CD4-positive, alpha-beta memory T cell (primary cell): Measurements from ENCODE around the gene LGI2. TPM values are rescaled to one million over a fixed set of nuclear protein-coding genes. Genes with fewer than 3 reads are reported as not detected.

ENCODE experiments used
- CTCF ChIA-PET: fragments of 350-600 bp; sonication (Branson Sonifier 250); formaldehyde crosslinking; loops from one replicate; lab custom pipeline; 2021; ENCODE audit warnings: inconsistent platforms; ENCODE audit not compliant: partially characterized antibody; lab: Charles Lee
- POLR2A ChIA-PET: fragments of 350-600 bp; sonication (Branson Sonifier 250); formaldehyde crosslinking; loops from one replicate; lab custom pipeline; 2021; ENCODE audit not compliant: partially characterized antibody; lab: Charles Lee
- DNase-seq, 5 donors: peaks; one replicate each; pipeline versions ENCODE4 v3.0.0 to v3.0.0-alpha.2; 2020 to 2022; ENCODE audit warnings: mixed read lengths in 1 of 5
- H3K27ac ChIP-seq: one replicate; pipeline ENCODE4 v1.7.0; 2013; ENCODE audit warnings: low read depth, low read length
- H3K27me3 ChIP-seq: 2 replicates; pipeline ENCODE4 v1.7.0; 2013; ENCODE audit warnings: mild to moderate bottlenecking, low read length, moderate library complexity; ENCODE audit not compliant: insufficient read depth
- H3K36me3 ChIP-seq: 2 replicates; pipeline ENCODE4 v1.7.0; 2013; ENCODE audit warnings: mild to moderate bottlenecking, low read length, moderate library complexity; ENCODE audit not compliant: insufficient read depth
- H3K4me1 ChIP-seq: 2 replicates; pipeline ENCODE4 v1.7.0; 2013; ENCODE audit warnings: mild to moderate bottlenecking, low read length, moderate library complexity; ENCODE audit not compliant: insufficient read depth
- H3K4me3 ChIP-seq, 2 donors: one replicate each; pipeline ENCODE4 v1.7.0; 2013; ENCODE audit warnings: low read length in 2 of 2, mild to moderate bottlenecking in 1 of 2
- H3K9me3 ChIP-seq, 2 donors: one replicate each; pipeline ENCODE4 v1.7.0; 2013; ENCODE audit warnings: low read length in 2 of 2, control low read depth in 1 of 2; ENCODE audit not compliant: control insufficient read depth in 1 of 2
- H3K27ac Mint-ChIP-seq, 7 donors: one replicate each; pipeline ENCODE4 v1.8.0; 2020 to 2021; ENCODE audit warnings: mixed read lengths in 7 of 7, mild to moderate bottlenecking in 6 of 7, inconsistent platforms in 3 of 7, moderate library complexity in 3 of 7
- H3K27me3 Mint-ChIP-seq, 2 donors: one replicate each; pipeline ENCODE4 v1.8.0; 2020 to 2021; ENCODE audit warnings: mixed read lengths in 2 of 2
- H3K36me3 Mint-ChIP-seq, 2 donors: one replicate each; pipeline ENCODE4 v1.8.0; 2020 to 2021; ENCODE audit warnings: mixed read lengths in 2 of 2, inconsistent platforms in 1 of 2, mild to moderate bottlenecking in 1 of 2
- H3K4me1 Mint-ChIP-seq, 4 donors: one replicate each; pipeline ENCODE4 v1.8.0; 2020 to 2021; ENCODE audit warnings: mixed read lengths in 4 of 4, mild to moderate bottlenecking in 1 of 4
- H3K4me3 Mint-ChIP-seq, 8 donors: one replicate each; pipeline ENCODE4 v1.8.0; 2020 to 2021; ENCODE audit warnings: mixed read lengths in 8 of 8, mild to moderate bottlenecking in 7 of 8, moderate library complexity in 6 of 8, inconsistent platforms in 3 of 8
- H3K9me3 Mint-ChIP-seq, 8 donors: one replicate each; pipeline ENCODE4 v1.8.0; 2020 to 2021; ENCODE audit warnings: mixed read lengths in 8 of 8, mild to moderate bottlenecking in 5 of 8, inconsistent platforms in 3 of 8, moderate library complexity in 1 of 8
- intact Hi-C: fragments of 100-400 bp; cut with micrococcal nuclease; formaldehyde crosslinking; loops from one replicate; pipeline ENCODE4 v1.15.1; 2023
- polyA plus RNA-seq, 2 donors: library from polyadenylated mRNA; unstranded; fragments of 300-500 nt; fragmentation: Illumina TruSeq; gene quantifications; one replicate each; pipeline ENCODE4 v1.2.3, GENCODE V29; 2021
- total RNA-seq, 2 experiments: library from RNA; stranded (reverse); gene quantifications; one replicate each; pipeline ENCODE4 v1.2.3, GENCODE V29; 2021

The LGI2 gene
- total and polyA plus RNA-seq, 4 experiments from 2014 or later, result not detected

DNA sequence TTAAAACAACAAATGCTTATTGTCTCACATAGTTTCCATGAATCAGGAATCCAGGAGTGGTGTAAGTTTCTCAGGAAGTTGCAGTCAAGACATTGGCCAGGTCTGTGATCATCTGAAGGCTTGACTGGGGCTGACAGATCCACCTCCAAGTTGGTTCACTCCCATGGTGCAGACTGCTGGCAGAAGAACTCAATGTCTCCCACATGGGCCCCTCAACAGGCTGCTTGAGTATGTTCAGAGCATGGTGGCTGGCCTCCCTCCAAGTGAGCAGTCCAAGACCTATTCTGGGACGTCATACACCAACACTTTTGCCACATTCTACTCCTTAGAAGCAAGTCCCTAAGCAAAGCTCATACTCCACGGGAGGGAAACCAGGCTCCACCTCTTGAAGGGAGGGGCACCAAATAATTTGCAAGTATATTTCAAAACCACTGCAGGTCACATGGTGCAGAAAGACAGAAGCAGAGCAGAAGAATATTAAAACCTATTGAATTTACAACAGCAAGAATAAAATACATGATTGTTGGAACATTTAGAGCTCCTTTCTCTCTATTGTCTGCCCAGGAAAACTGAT is 35.3 kb downstream of the LGI2 start:
- ChIA-PET POLR2A (no interaction called here), CTCF (interaction anchor here (2.0 kb wide), 1 partner anchor 15 kb away, joined by 9 read pairs; no protein-coding TSS in a partner anchor)
- H3K9me3 ChIP-seq, result no peaks in the 10 kb centered on the region
- DNase-seq, result no peak
- Mint-ChIP-seq H3K36me3 (no peaks in the 10 kb centered on the region), H3K27me3 (no peaks in the 10 kb centered on the region), H3K27ac (no peak overlapping the region), H3K4me1 (peaks cover 0 to 9% (median 2%) of the 10 kb centered on the region in 4 donors), H3K9me3 (peaks cover 0 to 8% (median 2%) of the 10 kb centered on the region in 8 donors), H3K4me3 (no peak overlapping the region)
- no peaks in the 10 kb centered on the region for H3K27me3 ChIP-seq
- H3K4me3 ChIP-seq, result no peak overlapping the region
- no peaks in the 10 kb centered on the region for H3K36me3 ChIP-seq
- no peak overlapping the region for H3K27ac ChIP-seq
- no peaks in the 10 kb centered on the region for H3K4me1 ChIP-seq
- intact Hi-C loops, result no loop called here

DNA sequence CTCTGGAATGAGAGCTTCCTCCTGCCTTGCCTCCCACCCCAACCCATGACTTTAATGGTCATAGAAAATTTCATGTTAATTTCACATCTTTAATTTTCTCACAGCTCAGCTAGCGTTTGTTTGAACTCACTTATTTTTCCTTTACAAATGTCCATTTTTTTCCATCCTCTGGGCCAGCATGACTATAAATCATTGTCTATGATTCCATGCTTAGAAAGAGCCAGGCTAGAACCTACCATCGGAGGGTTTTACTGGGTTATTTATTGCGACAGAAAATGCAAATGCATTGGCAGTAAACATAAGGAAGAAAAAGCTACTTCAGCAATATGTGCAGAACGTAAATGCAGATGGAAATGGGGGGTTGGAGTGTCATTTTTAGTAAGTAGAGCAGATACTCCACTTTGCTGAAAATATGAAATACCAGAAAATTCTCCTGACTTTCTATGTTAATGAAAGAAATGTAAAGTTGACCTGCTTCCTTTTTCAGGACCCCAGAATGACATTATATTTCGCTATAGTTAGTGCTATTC is 37.1 kb downstream of the LGI2 start:
- H3K27ac Mint-ChIP-seq, result no peak overlapping the region
- no peak overlapping the region for H3K27ac ChIP-seq
- H3K36me3 Mint-ChIP-seq, result no peaks in the 10 kb centered on the region
- no peak overlapping the region for H3K4me3 ChIP-seq
- intact Hi-C loops, result no loop called here
- peaks cover 2% of the 10 kb centered on the region in 2 donors for H3K27me3 Mint-ChIP-seq
- H3K4me1 ChIP-seq, result no peaks in the 10 kb centered on the region
- no peak overlapping the region for H3K4me3 Mint-ChIP-seq
- no peaks in the 10 kb centered on the region for H3K9me3 ChIP-seq
- H3K27me3 ChIP-seq, result no peaks in the 10 kb centered on the region
- no peaks in the 10 kb centered on the region for H3K36me3 ChIP-seq
- ChIA-PET POLR2A (no interaction called here), CTCF (interaction anchor here (4.2 kb wide), 1 partner anchor 13 kb away, joined by 34 read pairs; no protein-coding TSS in a partner anchor)
- DNase-seq, result no peak
- H3K9me3 Mint-ChIP-seq, result peaks cover 0 to 9% (median 2%) of the 10 kb centered on the region in 8 donors
- no peaks in the 10 kb centered on the region for H3K4me1 Mint-ChIP-seq

DNA sequence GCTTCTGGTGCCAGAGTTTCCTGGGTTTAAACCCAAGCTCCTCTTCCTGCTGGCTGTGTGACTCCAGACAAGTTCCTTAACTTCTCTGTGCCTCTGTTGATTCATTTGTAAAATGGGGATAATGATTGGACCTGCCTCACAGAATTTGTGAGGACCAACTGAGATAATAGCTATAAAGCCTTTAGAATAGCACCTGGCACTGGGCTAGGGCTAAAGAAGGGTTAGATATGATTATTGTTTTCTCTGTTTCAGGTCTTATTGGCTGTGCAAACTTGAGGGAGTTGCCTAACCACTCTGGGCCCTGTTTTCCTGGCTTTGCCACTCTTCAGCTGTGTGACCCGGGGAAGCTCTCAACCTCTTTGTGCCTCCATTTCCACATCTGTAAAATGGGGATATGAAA is 37.8 kb downstream of the LGI2 start:
- intact Hi-C loops, result no loop called here
- no peak overlapping the region for H3K4me3 Mint-ChIP-seq
- no peaks in the 10 kb centered on the region for H3K4me1 Mint-ChIP-seq
- no peak for DNase-seq
- Histone ChIP-seq H3K9me3 (no peaks in the 10 kb centered on the region), H3K4me1 (no peaks in the 10 kb centered on the region), H3K27me3 (no peaks in the 10 kb centered on the region), H3K36me3 (no peaks in the 10 kb centered on the region), H3K4me3 (no peak overlapping the region), H3K27ac (no peak overlapping the region)
- no peak overlapping the region for H3K27ac Mint-ChIP-seq
- peaks cover 2% of the 10 kb centered on the region in 2 donors for H3K27me3 Mint-ChIP-seq
- POLR2A ChIA-PET, result no interaction called here
- peaks cover 0 to 9% (median under 1%) of the 10 kb centered on the region in 8 donors for H3K9me3 Mint-ChIP-seq
- no peaks in the 10 kb centered on the region for H3K36me3 Mint-ChIP-seq
- CTCF ChIA-PET, result interaction anchor here (4.2 kb wide), 1 partner anchor 12 kb away, joined by 34 read pairs; no protein-coding TSS in a partner anchor

DNA sequence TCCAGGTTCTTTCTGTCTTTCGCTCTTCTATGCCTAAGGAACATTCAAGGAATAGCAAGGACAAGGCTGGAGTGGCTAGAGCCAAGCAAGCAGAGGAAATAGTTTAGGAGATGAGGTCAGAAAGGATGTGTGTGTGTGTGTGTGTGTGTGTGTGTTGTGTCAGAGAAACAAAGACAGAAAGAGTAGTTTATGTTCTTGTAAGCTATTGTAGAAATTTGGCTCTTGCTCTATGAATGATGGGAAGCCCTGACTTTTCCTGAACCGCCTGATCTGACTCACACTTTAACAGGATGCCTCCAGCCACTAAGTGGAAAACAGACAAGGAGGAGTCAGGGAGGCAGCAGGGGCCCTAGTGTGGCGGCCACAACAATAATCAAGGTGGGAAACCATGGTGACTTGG is 39.7 kb downstream of the LGI2 start:
- Mint-ChIP-seq H3K27me3 (peaks cover 2% of the 10 kb centered on the region in 2 donors), H3K27ac (no peak overlapping the region), H3K9me3 (peaks cover 0 to 9% (median 0%) of the 10 kb centered on the region in 8 donors), H3K4me1 (no peaks in the 10 kb centered on the region), H3K36me3 (no peaks in the 10 kb centered on the region), H3K4me3 (no peak overlapping the region)
- H3K27ac ChIP-seq, result no peak overlapping the region
- intact Hi-C loops, result no loop called here
- no peaks in the 10 kb centered on the region for H3K27me3 ChIP-seq
- H3K9me3 ChIP-seq, result no peaks in the 10 kb centered on the region
- H3K36me3 ChIP-seq, result no peaks in the 10 kb centered on the region
- ChIA-PET CTCF (interaction anchor here (4.2 kb wide), 1 partner anchor 11 kb away, joined by 34 read pairs; no protein-coding TSS in a partner anchor), POLR2A (no interaction called here)
- H3K4me1 ChIP-seq, result no peaks in the 10 kb centered on the region
- no peak for DNase-seq
- no peak overlapping the region for H3K4me3 ChIP-seq

DNA sequence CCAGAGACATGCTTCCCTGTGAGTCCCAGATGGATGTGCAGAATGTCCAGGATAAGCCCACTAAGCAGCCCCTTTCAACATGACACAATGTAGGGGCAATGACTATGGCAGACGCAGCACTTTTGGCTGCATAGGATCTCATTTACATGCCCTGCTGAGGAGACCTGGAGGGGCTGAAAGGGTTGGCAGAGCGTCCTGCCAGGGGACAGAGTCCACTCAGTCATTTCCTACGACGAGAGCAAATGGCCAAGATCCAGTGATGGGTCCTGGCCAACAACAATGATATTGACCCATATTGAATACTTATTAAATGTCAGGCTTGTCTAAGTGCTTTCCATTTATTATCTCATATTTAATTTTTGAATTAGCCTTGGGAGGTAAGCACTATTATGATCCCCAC is 41.4 kb downstream of the LGI2 start:
- H3K9me3 Mint-ChIP-seq, result peaks cover 0 to 9% (median 0%) of the 10 kb centered on the region in 8 donors
- no peaks in the 10 kb centered on the region for H3K36me3 Mint-ChIP-seq
- CTCF ChIA-PET, result interaction anchor here (4.2 kb wide), 1 partner anchor 9 kb away, joined by 34 read pairs; no protein-coding TSS in a partner anchor

DNA sequence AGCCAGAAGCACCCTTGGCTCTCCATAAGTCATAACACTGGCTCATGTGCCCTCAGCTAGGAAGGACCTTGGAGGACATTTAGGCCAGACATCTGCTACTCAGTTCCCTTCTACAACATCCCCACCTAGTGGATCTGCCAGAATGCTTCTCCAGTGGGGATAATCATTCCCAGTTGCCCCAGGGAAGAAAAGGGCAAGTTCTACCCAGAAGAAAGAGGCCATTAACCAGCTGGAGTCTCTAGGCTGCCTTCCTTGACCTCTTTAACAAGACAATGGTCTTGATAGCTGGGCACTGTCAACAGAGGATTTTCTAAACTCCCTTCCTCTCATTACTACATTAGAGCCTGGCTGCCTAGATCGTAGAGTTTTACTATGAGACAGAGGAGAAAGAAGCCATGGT is 42.0 kb downstream of the LGI2 start:
- POLR2A ChIA-PET, result no interaction called here
- no peak overlapping the region for H3K4me3 ChIP-seq
- no peaks in the 10 kb centered on the region for H3K4me1 Mint-ChIP-seq
- H3K4me1 ChIP-seq, result no peaks in the 10 kb centered on the region
- peaks cover 2% of the 10 kb centered on the region in 2 donors for H3K27me3 Mint-ChIP-seq
- H3K9me3 ChIP-seq, result no peaks in the 10 kb centered on the region
- H3K36me3 ChIP-seq, result no peaks in the 10 kb centered on the region
- H3K27ac ChIP-seq, result no peak overlapping the region
- CTCF ChIA-PET, result interaction anchor here (1.4 kb wide), 1 partner anchor 9 kb away, joined by 4 read pairs; no protein-coding TSS in a partner anchor
- no peak for DNase-seq
- H3K36me3 Mint-ChIP-seq, result no peaks in the 10 kb centered on the region
- no peak overlapping the region for H3K4me3 Mint-ChIP-seq
- peaks cover 0 to 9% (median 0%) of the 10 kb centered on the region in 8 donors for H3K9me3 Mint-ChIP-seq
- no peak overlapping the region for H3K27ac Mint-ChIP-seq
- intact Hi-C loops, result no loop called here
- no peaks in the 10 kb centered on the region for H3K27me3 ChIP-seq

More for the DNA sequence above, 41.4 kb downstream of the LGI2 start:
- Histone ChIP-seq H3K4me3 (no peak overlapping the region), H3K27ac (no peak overlapping the region), H3K27me3 (no peaks in the 10 kb centered on the region), H3K9me3 (no peaks in the 10 kb centered on the region), H3K4me1 (no peaks in the 10 kb centered on the region), H3K36me3 (no peaks in the 10 kb centered on the region)
- Mint-ChIP-seq H3K4me3 (no peak overlapping the region), H3K27me3 (peaks cover 2% of the 10 kb centered on the region in 2 donors), H3K4me1 (no peaks in the 10 kb centered on the region), H3K27ac (no peak overlapping the region)
- DNase-seq, result no peak
- intact Hi-C loops, result no loop called here
- POLR2A ChIA-PET, result no interaction called here

DNA sequence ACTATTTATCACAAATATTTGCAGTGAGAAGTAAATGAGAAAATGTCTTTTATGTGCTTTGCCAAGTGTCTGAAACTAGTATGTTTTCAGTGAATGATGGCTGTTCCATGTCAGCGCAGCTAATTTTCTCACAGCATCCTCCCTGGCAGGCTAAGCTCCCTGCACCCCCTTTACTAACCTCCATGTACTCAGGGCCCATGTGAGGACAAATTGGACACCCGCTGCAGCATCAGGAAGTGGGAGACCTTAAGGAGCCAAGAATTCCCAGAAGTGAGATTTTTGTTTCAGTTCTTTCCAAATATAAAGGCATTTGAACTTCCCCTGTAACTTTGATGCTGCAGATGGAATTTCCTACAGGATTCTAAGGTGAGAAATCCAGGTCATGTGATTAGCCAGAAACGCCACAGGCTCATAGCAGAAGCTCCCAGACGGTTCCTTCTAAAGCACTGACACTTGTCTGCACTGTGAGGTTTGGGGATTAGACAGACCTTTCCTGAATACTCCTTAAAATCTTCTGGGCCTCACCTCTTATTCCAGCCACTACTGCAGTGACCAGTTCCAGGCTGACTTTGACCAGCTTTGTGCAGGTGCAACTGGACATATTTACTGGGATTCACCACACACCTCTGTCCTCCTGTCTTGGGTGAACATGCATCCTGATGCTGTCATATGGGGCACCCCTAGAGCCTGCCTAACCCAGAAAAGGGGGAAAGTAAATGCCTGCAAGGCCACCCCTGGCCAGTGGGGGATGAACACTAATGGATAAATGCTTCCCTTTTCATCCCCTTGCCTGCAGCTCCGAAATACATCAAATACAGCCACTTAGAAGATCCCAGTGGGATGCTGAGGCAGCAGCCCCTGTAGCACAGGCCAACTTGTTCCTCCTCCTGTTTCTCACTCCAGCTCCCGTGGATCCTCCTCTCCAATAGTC is 45.9 kb downstream of the LGI2 start:
- Histone ChIP-seq H3K36me3 (no peaks in the 10 kb centered on the region), H3K9me3 (no peaks in the 10 kb centered on the region), H3K27me3 (no peaks in the 10 kb centered on the region), H3K27ac (no peak overlapping the region), H3K4me1 (no peaks in the 10 kb centered on the region), H3K4me3 (no peak overlapping the region)
- intact Hi-C loops, result no loop called here
- Mint-ChIP-seq H3K4me3 (no peak overlapping the region), H3K27ac (no peak overlapping the region), H3K36me3 (no peaks in the 10 kb centered on the region), H3K9me3 (no peaks in the 10 kb centered on the region), H3K27me3 (peaks cover 6 to 7% of the 10 kb centered on the region in 2 donors), H3K4me1 (peaks cover 4 to 6% (median 6%) of the 10 kb centered on the region in 4 donors)
- CTCF ChIA-PET, result no interaction called here
- POLR2A ChIA-PET, result no interaction called here
- DNase-seq, result no peak
